ENCODE measurements around the gene FBXO44.

Gene FBXO44

DNA sequence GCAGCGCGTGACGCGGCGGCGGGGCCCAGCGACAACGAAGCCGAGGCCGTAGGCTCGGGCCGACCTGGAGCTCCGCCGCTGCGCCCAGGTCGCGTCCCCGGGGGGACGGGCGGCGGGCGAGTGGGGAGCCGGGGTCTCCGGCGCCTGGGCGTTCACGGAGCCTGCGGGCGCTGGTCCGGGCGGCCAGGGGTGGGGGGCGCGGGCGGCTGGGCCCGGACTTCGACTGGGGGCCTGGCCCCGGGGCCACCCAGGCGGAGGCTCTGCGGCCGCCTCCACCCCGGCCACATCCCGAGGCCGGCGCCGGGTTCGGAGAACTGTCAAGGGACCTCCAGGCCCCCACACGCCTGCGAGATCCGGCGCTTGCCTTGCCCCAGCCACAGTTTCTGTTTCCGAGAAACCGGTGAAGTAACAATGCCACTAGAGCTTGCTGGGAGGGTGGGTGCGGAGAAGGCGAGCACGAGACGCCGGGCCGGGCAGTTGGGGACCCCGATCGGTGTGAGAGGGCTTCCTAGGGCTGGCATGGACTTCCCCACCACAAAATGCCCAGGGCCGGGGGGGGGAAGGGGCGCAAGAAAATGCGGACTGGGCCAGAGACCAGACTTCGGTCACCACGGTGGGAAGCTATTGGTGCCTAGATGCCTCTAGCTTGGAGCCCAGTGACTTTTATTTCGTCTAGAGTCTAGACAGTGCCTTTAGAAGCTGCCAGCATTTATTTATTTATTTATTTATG lies 9.8 kb downstream of the FBXO44 start:
- DNase-seq: no peak

DNA sequence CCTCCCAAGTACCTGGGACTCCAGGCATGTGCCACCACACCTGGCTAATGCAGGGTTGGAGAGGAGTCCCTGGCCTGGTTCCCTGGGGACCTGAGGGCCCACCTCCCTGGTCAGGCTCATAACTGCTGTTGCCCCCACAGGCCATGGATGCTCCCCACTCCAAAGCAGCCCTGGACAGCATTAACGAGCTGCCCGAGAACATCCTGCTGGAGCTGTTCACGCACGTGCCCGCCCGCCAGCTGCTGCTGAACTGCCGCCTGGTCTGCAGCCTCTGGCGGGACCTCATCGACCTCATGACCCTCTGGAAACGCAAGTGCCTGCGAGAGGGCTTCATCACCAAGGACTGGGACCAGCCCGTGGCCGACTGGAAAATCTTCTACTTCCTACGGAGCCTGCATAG lies 13.8 kb downstream of the FBXO44 start:
- DNase-seq: no peak

DNA sequence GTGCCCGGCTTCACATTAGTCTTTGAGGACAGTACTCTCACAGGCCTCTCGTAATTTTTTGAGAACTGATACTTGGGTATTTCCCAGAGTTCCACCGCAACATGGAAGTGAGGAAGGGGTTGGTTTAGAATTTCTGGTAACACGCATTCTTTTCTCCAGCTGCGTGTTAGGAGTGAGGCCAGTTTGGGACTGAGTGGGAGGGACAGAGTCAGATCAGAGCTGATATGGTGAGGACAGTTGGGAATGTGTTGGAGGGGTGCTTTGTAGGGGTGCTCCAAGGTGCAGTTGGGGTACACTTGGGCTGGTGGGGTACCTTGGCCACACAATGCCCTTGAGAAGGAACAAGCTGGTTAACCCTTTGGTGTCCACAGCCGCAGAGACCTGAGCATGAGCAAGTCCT lies 16.1 kb downstream of the FBXO44 start:
- no peak for DNase-seq

DNA sequence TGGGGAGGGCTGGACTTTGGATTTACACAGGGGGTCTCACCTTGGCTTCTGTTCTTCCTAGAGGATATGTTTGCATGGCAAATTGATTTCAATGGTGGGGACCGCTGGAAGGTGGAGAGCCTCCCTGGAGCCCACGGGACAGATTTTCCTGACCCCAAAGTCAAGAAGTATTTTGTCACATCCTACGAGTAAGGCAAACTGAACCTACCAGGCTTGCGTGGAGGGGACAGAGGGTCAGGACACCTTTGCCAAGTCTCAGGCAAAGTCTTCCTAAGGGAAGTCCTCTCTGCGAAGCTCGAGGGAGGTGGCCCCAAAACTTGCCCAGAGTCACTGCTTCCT lies 16.5 kb downstream of the FBXO44 start:
- DNase-seq: no peak

DNA sequence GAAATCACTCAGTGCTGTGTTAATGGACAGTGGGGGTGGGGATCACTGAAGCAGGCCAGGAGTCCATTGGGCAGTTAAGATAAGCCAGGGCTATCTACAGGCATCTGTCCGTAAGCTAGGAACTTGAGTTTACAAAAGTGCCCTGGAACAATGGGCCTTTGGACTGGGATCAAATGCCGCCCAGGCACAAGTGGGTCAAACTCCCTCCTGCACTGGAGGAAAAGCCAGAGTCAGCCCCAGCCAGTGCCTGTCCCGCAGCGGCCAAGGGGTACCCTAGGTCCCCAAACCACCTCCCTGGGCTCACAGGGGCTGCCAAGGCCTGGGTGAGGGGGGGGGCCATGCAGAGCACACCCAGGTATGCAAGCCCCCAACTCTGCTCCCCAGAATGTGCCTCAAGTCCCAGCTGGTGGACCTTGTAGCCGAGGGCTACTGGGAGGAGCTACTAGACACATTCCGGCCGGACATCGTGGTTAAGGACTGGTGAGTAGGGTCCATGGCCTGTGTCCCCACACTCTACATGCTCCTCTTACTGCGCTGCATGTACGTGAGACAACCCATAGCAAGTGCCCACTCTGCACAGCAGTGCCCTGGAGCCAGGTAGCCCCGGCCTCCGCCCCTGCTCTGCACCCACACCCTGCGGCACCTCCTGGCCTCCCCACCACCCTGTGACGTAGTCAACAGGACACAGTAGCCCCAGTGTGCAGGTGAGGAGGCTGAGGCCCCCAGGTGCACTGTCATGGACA lies 17.0 kb downstream of the FBXO44 start:
- no peak for DNase-seq

DNA sequence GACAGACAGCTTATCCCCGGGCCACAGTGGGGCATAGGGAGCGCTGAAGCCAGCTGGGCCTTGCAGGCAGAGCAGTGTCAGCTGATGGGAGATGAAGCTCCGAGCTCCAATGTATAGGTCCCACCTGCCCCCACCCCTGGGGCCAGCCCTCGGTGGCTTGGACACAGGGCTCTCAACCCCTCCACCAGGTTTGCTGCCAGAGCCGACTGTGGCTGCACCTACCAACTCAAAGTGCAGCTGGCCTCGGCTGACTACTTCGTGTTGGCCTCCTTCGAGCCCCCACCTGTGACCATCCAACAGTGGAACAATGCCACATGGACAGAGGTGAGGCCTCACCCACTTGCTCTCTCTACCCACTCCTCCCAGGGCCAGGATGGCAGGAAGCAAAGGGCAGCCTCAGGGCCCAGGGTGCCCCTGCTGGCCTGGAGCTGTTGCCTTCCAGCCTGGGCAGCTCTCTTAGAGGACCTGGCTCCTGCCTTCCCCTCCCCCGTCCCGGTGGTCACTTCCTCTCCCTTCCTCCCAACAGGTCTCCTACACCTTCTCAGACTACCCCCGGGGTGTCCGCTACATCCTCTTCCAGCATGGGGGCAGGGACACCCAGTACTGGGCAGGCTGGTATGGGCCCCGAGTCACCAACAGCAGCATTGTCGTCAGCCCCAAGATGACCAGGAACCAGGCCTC lies 18.6 kb downstream of the FBXO44 start:
- DNase-seq: no peak

DNA sequence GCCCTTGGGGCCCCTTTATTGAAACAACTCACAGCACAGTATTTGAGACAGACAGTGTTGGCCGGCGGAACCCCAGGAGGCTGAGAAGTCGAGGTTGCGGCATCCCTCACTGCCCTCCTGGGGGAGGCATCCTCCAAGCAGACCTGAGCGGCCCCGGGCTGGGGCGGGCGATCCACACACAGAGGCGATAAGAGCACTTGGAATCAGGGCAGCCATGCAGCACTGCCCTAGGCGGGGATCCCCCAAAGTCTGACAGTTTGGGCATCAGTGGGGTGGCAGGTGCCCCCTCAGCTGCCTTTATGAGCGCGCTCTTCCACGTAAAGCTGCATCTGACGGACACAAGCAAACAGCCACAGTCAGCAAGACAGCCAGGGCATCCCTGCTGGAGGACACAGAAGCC lies 19.8 kb downstream of the FBXO44 start:
- DNase-seq: no peak

DNA sequence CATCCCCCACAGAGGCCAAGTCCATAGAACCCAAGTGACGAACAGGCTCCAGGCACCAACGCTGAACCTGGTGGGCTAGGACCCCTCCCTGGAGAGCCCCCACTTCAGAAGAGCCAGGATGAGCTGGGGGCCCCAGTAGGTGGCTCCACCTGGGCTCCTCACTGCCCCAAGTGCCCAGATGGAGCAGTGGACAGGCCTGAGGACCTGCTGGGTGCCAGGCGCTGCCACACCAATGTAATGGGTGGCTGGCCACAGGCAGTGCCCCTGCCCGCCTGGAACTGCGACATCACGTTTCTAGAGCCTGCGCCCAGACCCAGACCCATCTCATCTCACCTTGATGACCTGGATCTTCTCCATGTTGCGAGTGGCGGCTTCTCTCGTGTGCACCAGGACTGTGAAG lies 20.6 kb downstream of the FBXO44 start:
- no peak for DNase-seq

DNA sequence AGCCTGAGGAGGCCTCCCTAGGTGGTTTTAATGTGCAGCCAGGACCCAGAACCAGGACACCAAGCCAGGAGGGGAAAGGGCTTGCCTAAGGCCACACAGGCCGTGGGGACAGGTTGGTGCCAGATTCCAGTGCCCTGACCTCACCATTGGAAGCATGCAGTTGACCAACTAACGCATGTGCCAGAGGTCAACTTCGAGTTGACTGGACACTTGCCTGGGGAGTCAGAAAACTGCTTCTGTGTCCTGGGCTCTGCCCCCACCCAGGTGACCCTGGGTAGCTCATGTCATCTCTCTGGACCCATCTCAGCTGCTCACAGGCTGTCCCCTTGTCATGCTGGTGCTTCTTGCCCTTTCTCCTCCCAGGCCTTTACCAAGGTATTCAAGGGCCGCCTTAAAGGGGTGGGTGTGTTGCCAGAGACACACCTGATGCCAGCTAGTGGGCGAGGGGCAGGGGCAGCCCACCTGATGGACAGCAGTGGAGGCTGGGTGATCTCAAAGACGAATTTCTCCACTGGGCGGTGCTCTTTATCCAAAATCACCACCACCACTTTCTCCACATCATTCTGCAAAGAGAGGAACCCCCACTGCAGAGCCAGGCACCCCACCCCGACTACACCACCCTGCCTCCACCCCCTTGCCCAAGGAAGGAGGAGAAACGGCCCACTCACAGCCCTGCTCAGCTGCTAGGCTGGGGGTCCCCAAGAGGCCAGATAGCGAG lies 21.9 kb downstream of the FBXO44 start:
- no peak for DNase-seq

DNA sequence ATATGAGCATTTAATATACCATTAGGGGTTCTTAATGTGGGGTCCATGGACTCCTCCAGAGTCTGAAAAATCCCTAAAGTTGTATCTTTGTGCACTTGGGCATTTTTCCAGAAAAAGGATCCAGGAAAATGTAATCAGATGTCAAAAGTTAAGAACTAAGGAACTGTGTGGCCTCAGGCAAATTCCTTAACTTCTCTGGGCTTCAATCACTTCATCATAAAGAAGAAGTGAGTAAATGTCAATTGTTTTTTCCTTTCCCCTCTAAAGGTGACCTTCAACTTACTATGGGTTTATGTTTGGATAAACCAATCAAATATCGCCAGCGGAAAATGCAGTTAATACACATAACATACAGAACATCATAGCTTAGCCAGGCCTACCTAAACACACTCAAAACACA lies 23.8 kb downstream of the FBXO44 start:
- DNase-seq: no peak

DNA sequence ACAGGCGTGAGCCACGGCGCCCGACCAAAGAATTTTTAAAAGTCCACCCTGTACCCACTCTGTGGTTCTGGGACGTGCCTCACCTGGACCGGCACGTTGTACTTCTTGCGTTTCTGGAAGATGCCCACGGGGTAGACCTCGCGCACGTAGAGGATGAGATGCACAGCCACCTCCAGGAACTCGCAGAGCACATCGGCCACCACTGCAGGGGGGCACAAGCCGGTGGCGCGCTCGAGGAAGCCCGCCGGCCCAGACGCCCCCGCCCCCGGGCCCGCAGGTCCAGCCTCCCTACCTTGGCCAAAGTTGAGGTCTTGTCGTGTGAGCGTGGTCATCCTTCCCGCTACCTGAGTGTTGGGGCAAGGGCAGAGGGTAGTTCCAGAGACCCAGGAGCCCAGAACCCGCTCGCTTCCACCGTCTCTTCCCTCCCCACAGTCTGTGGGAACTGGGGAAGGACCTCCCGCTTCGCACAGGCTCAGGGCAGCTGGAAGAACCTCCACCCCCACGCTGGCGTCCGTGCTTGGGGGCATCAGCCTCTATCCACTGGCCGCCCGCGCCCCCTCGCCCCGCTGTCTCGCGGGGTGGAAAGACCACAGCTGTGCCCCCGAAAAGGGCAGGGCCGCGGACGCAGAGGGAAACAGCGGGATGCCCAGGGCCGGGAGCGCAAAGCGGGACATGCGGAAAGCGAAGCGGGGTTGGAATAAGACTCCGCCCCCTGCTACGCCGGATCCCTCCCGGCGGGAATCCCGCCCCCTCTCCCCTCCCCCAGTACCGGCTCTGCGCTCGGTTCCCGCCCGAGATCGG lies 25.8 kb downstream of the FBXO44 start:
- no peak for DNase-seq

DNA sequence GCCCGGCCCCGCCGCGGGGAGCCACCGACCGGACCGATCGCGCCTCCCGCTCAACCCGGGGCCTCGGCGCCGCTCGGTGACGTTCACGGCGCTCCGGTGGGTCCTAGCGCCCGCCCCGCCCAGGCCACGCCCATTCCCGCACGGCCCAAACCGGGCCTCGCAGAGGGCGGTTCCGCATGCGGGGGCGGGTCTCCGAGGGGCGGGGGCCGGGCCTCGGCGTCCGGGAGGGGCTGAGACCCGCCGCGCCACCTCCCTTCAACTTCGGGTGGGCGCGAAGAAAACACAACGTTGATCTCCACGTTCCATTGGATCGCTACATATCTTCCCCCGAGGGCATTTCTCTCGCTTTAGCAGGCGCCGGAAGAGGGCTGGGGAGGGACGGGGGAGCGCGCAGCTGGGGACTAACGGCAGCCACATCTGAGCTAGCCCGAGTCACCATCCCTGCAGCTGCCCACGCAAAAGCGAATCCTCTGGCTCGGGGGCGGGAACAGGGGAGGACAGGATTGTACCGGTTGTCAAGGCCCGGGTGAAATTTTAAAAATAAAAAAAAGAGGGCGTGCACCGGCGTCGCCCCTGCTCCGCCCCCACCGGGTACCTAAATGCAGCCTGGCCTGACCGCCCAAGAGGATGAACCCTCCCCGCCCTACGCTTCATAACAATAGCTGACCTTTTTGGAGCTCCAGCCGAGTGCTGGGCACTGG lies 26.5 kb downstream of the FBXO44 start, which contains the start of gene MAD2L2:
TSS of gene MAD2L2 (minus strand) at position 78 of the 701 bp plus-strand sequence. CDS start 547 bp downstream, outside the sequence.
- no peak for DNase-seq

DNA sequence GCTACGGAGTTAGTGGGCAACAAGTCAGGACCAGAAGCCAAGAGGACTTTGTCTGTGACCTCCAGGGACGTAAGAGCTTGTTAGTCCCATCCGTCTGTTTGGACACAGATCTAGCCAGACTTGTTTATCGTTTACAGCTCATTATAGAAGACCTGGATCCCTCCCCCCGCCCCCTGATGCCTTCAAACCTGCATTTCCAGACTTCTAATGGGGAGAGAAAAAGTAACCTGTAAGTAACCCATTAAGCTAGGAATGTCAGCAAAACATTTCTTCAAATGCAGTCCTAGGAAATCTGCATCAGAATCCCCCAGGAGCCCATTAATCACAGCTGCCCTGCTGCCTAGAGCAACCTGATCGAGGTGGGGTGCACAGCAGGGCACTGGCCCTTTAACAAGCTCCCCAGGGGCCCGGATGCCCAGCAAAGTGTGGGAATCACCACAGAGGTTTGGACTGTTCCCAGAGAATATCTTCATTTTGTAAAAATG lies 27.7 kb downstream of the FBXO44 start:
- no peak for DNase-seq

DNA sequence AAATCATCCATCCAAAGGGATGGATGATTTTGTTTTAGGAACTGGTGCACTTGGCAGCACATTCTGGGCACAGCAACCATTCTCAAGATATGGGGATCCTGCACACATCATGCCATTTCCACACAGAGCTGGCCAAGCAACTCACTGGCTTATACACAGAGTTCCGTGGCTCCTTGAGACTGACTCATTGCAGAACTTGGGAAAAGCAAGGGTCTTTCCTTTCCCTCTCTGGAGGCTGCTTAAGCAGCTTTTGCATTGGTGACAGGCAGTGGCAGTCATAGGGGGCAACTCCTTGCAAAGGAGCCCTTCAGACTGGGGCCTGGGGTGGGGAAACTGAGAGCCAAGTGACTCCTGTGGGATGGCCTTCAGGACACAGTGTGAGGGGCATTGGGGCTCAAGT lies 28.1 kb downstream of the FBXO44 start:
- DNase-seq: no peak

DNA sequence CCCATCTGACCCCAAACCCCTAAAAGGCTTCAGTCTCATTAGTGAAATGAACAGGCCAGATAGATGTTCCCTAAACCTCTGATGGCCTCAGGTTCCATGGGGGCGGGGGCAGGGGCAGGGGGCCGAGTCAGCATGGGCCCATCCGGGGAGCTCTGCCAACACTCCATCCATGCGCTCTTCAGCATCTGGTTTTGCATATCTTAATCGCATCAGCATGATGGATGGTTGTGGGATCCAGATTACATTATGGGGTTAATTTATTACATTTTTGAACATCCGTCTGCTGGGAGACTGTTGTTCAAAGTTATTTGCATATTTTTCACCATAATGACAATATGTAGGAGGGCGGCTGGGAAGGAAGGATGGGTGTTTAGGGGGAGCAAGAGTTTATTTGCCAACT lies 29.4 kb downstream of the FBXO44 start:
- DNase-seq: no peak

DNA sequence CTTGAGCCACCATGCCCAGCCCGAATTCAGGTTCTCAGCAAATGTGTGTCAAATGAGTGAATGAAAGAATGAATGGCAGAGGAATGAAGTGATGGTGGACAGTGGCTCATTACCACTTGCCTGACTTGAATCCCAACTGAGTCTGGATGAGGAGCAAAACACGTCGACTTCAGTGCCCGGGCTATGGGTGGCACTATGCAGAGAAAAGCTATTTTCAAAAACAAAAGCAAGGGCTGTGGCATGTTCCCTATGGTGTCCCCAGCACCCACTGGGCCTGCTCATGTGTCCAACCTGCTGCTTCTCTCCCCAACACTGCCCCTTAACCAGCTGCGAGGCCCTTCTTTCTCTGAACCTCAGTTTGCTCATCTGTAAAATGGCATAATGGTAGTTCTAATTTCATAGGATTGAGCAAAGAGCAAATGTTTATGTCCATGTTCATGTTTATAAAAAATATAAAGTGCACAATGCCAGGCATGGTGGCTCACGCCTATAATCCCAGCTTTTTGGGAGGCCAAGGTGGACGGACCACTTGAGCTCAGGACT lies 30.6 kb downstream of the FBXO44 start:
- no peak for DNase-seq

DNA sequence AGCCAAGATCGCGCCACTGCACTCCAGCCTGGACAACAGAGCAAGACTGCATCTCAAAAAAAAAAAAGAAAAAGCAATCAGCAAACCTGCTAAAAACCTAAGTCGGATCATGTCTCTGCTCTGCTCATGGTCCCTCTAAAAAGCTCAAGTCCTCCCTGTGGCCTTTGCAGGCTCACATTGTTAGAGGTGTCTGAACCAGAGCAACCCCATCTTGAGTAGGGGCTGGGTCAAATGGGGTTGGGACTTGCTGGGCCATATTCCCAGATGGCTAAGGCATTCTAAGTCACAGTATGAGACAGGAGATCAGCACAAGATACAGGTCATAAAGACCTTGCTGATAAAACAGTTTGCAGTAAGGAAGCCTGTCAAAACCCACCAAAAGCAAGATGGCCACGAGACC lies 33.8 kb downstream of the FBXO44 start:
- DNase-seq: no peak

DNA sequence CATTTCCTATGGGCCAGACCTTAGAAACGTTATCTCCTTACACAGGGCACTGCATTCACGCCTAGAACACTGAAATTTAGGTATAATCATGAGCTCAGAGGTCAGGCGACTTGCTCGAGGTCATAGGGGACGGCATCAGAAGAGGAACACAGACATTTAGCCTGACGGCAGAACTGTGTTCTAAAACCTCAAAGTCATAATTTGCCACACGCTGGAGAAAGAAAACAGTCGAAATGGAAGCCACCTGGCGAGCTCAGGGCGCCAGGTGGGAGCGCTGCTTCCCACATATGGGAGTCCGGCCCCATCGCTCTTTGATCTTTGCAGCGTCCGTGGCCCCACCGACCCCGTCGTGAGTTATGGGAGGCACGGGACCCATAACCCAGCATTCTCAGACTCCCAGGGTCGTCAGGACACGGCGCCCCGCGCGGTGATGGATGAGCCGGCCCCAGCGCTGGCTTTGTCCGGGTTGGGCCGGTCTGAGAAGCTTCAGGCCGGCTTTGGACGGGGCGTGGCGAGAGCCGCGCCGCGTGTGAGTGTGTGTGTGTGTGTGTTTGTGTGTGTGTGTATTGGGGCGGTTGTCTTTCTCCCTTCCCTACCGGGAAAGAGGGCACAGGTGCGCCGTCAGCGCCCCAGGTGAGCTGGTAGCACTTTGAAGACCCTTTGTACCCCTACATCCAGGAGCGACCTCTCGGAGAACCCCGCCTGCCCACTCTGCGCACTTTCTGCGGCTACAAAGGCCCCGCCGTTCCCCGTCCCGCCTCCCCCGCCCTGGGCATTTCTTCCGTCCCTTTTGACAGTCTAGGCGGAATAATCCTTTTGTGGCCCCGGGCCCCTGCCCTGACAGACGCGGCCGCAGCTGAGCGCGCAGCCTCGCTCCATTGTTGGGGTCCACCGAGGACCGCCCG lies 36.0 kb downstream of the FBXO44 start:
- DNase-seq: no peak

DNA sequence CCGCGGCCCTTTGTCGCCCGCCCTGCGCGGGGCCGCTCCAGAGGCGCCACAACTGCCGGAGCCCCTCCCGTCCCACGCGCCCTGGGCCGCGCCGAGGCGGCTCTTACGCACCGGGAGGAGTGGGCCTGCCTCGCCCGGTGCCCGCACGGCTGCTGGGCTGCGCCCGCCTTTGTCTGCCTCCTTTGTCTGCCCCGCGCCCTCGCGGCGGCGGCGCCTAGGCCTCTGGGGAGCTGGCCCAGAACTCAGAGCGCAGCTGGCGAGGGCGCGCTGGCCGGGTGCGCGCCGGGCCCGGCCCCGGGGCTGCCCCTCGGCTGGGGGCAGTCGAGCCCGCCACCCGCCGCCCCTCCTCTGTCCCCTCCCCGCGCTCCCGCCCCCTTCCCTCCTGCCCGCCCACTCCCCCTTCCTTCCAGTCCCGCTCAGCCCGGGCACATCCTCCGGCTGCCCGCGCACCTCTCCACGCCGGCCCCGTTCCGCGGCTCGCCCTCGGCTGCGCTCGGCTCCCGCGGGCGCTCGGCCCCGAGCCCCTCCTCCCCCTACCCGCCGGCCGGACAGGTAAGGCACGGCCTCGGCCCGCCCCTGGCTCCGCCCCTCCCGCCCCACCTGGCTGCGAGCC lies 36.7 kb downstream of the FBXO44 start, which contains the start of gene DRAXIN:
TSS of gene DRAXIN (plus strand) at position 409 of the 613 bp plus-strand sequence. CDS start 14,549 bp downstream, outside the sequence.
- no peak for DNase-seq

Measured in SIG-M5 (cell line).